Endodermal cell (in vitro differentiated cells): ENCODE data around the gene IGFBP2. TPM values are rescaled to one million over a fixed set of nuclear protein-coding genes. Genes with fewer than 3 reads are reported as not detected.
A peak's percentile ranks its signal among the peaks of the same experiment; 100 is the strongest.

ENCODE experiments used
- DNase-seq: peaks from one replicate; pipeline ENCODE4 v3.0.0-alpha.2; 2017
- H3K27ac ChIP-seq: 2 replicates; pipeline ENCODE4 v1.5.1; 2013; ENCODE audit warnings: mild to moderate bottlenecking, low read depth, low read length, moderate library complexity
- H3K27me3 ChIP-seq: 2 replicates; pipeline ENCODE4 v1.6.1; 2013; ENCODE audit warnings: mild to moderate bottlenecking, low read length, moderate library complexity; ENCODE audit not compliant: insufficient read depth, control insufficient read depth, poor library complexity, severe bottlenecking
- H3K36me3 ChIP-seq: 2 replicates; pipeline ENCODE4 v1.7.0; 2013; ENCODE audit warnings: mild to moderate bottlenecking, low read length, moderate library complexity; ENCODE audit not compliant: control insufficient read depth, insufficient read depth
- H3K4me1 ChIP-seq: one replicate; pipeline ENCODE4 v1.7.0; 2013; ENCODE audit warnings: low read length; ENCODE audit not compliant: control insufficient read depth, insufficient read depth
- H3K4me3 ChIP-seq: 2 replicates; pipeline ENCODE4 v1.5.1; 2013; ENCODE audit warnings: mild to moderate bottlenecking, low read length, moderate library complexity
- H3K9ac ChIP-seq: 2 replicates; pipeline ENCODE4 v1.6.1; 2013; ENCODE audit warnings: mild to moderate bottlenecking, low read length, moderate library complexity; ENCODE audit not compliant: poor library complexity, severe bottlenecking; ENCODE audit errors: extremely low read depth
- H3K9me3 ChIP-seq: 2 replicates; pipeline ENCODE4 v1.6.1; 2013; ENCODE audit warnings: mild to moderate bottlenecking, low read length, moderate library complexity; ENCODE audit not compliant: control insufficient read depth
- H3K27ac Mint-ChIP-seq: 2 replicates; pipeline ENCODE4 v1.8.0; 2020; ENCODE audit warnings: mixed read lengths
- H3K27me3 Mint-ChIP-seq: 2 replicates; pipeline ENCODE4 v1.8.0; 2021; ENCODE audit warnings: mild to moderate bottlenecking, mixed read lengths; ENCODE audit not compliant: insufficient read depth
- H3K36me3 Mint-ChIP-seq: 2 replicates; pipeline ENCODE4 v1.8.0; 2020; ENCODE audit warnings: low read depth, mixed read lengths
- H3K4me1 Mint-ChIP-seq: 2 replicates; pipeline ENCODE4 v1.8.0; 2020; ENCODE audit warnings: mixed read lengths
- H3K4me3 Mint-ChIP-seq: 2 replicates; pipeline ENCODE4 v1.8.0; 2020; ENCODE audit warnings: mild to moderate bottlenecking, moderate library complexity, mixed read lengths
- H3K9me3 Mint-ChIP-seq: 2 replicates; pipeline ENCODE4 v1.8.0; 2020; ENCODE audit warnings: mild to moderate bottlenecking, mixed read lengths
- CTCF ChIP-seq: fragments of 200-600 bp; sonication (generic); conservative IDR thresholded peaks from 2 replicates; pipeline ENCODE4 v1.5.0; 2021; ENCODE audit warnings: antibody characterized with exemption, mild to moderate bottlenecking
- WGBS, 2 experiments: methylation state at CpG; one replicate each; pipeline versions ENCODE4 v1.1.5 to v1.1.7; 2013; ENCODE audit warnings: missing lambda C conversion rate in 2 of 2, mixed read lengths in 1 of 2; ENCODE audit not compliant: insufficient coverage in 1 of 2, insufficient read length in 1 of 2; 5-methylcytosine and 5-hydroxymethylcytosine counted together
- total RNA-seq, 2 donors: library from RNA; stranded (reverse); fragmentation: NEBNext Ultra II Directional in 1 of 2; extraction: Animal tissue kit (Norgen Biotek cat#: 25700) in 1 of 2; gene quantifications; 2 replicates in 1 of 2; 3 replicates in 1 of 2; pipeline ENCODE4 v1.2.1, GENCODE V29; 2021

The IGFBP2 gene
- total RNA-seq, 2 donors from 2014 or later, result 80.8 to 313 TPM

- no peak overlapping the region for H3K27ac Mint-ChIP-seq
- H3K4me3 Mint-ChIP-seq, result peak overlapping the region; percentile 1
- 18 to 30% methylated on average over 15 to 16 of the region's 23 CpGs for WGBS, 2 experiments
Measured at GRCh38 chr2:216690853-216691741, 57.9 kb downstream of the IGFBP2 start.

GRCh38 chr2:216692636-216693413, 59.6 kb downstream of the IGFBP2 start:
- TF ChIP-seq CTCF, result no peak
- H3K4me1 Mint-ChIP-seq, result peaks cover 33% of the 10 kb centered on the region
- H3K4me3 ChIP-seq, result peak overlapping the region; percentile 86
- H3K27ac ChIP-seq, result peak overlapping the region; percentile 64
- H3K4me3 Mint-ChIP-seq, result peak overlapping the region; percentile 58
- H3K36me3 Mint-ChIP-seq, result no peaks in the 10 kb centered on the region
- peaks cover 16% of the 10 kb centered on the region for H3K36me3 ChIP-seq
- WGBS, 2 experiments, result 0% methylated on average over 12 to 28 of the region's 28 CpGs
- H3K27me3 Mint-ChIP-seq, result peaks cover 76% of the 10 kb centered on the region
- peak overlapping the region; percentile 56 for H3K27ac Mint-ChIP-seq
- H3K27me3 ChIP-seq, result peaks cover 25% of the 10 kb centered on the region
- peaks cover 7% of the 10 kb centered on the region for H3K4me1 ChIP-seq
- no peaks in the 10 kb centered on the region for H3K9me3 Mint-ChIP-seq
- no peaks in the 10 kb centered on the region for H3K9me3 ChIP-seq
- peak; percentile 92 for DNase-seq
- peak overlapping the region; percentile 45 for H3K9ac ChIP-seq

More at GRCh38 chr2:216690853-216691741, 57.9 kb downstream of the IGFBP2 start:
- Histone ChIP-seq H3K27me3 (peaks cover 23% of the 10 kb centered on the region), H3K4me1 (peaks cover 7% of the 10 kb centered on the region), H3K36me3 (peaks cover 28% of the 10 kb centered on the region), H3K9ac (no peak overlapping the region), H3K27ac (peak overlapping the region; percentile 83), H3K4me3 (peak overlapping the region; percentile 73), H3K9me3 (no peaks in the 10 kb centered on the region)
- peak; percentile 82 for DNase-seq
- Mint-ChIP-seq H3K36me3 (no peaks in the 10 kb centered on the region), H3K9me3 (no peaks in the 10 kb centered on the region), H3K27me3 (peaks cover 65% of the 10 kb centered on the region), H3K4me1 (peaks cover 24% of the 10 kb centered on the region)
- no peak for TF ChIP-seq CTCF

- H3K4me3 ChIP-seq, result peak overlapping the region; percentile 86
- peaks cover 14% of the 10 kb centered on the region for H3K36me3 ChIP-seq
- H3K27ac Mint-ChIP-seq, result no peak overlapping the region
- peaks cover 33% of the 10 kb centered on the region for H3K4me1 Mint-ChIP-seq
- H3K36me3 Mint-ChIP-seq, result no peaks in the 10 kb centered on the region
- peaks cover 7% of the 10 kb centered on the region for H3K4me1 ChIP-seq
- no peak overlapping the region for H3K27ac ChIP-seq
- no peak for DNase-seq
- H3K27me3 Mint-ChIP-seq, result peaks cover 76% of the 10 kb centered on the region
- WGBS, 2 experiments, result 1% methylated on average over 12 of the region's 15 CpGs; no CpG with 5 or more reads in 1 of the 2 experiments
- TF ChIP-seq CTCF, result no peak
- peaks cover 25% of the 10 kb centered on the region for H3K27me3 ChIP-seq
- H3K9ac ChIP-seq, result peak overlapping the region; percentile 68
- peak overlapping the region; percentile 58 for H3K4me3 Mint-ChIP-seq
- no peaks in the 10 kb centered on the region for H3K9me3 Mint-ChIP-seq
- H3K9me3 ChIP-seq, result no peaks in the 10 kb centered on the region
Measured at GRCh38 chr2:216693414-216694080, 60.3 kb downstream of the IGFBP2 start.
